ENCODE measurements around the gene TMEM52. TPM values are rescaled to one million over a fixed set of nuclear protein-coding genes. Genes with fewer than 3 reads are reported as not detected.
A peak's percentile ranks its signal among the peaks of the same experiment; 100 is the strongest.

The TMEM52 gene
- total RNA-seq, 1 experiment from 2014 or later: 9.6 TPM

GRCh38 chr1:1892763-1893120 lies 26.3 kb downstream of the TMEM52 start:
- no peak overlapping the region for H4K91ac ChIP-seq (ENCODE audit: insufficient read length, low read depth, low read length)
- no peak overlapping the region for H2AK5ac ChIP-seq (ENCODE audit: insufficient read length, low read length)
- Mint-ChIP-seq H3K27ac (no peak overlapping the region), H3K27me3 (ENCODE audit: low read depth) (peaks cover 8% of the 10 kb centered on the region), H3K4me1 (peaks cover 41 to 49% of the 10 kb centered on the region in 2 experiments), H3K9me3 (no peaks in the 10 kb centered on the region; a peak in 1 of 5 replicates), H3K36me3 (ENCODE audit: insufficient read depth in 1 of 3, low read depth in 3 of 3) (peaks cover 0 to 3% (median 3%) of the 10 kb centered on the region in 3 experiments; a peak in 4 of 7 replicates), H3K4me3 (peak overlapping the region in 1 of 2 experiments; percentile 85; a peak in 2 of 5 replicates)
- H4K5ac ChIP-seq (ENCODE audit: insufficient read length, low read depth, low read length): no peak overlapping the region
- TF ChIP-seq CTCF (conservative IDR thresholded peaks at IDR 0.05): no peak
- no peak overlapping the region for H2BK20ac ChIP-seq (ENCODE audit: low read depth, low read length, poor library complexity, severe bottlenecking)
- no peak overlapping the region for H2BK120ac ChIP-seq (ENCODE audit: low read depth, low read length, poor library complexity, severe bottlenecking)
- H2BK12ac ChIP-seq (ENCODE audit: insufficient read length, low read depth, low read length): no peak overlapping the region
- no peak overlapping the region for H3T11ph ChIP-seq (ENCODE audit: low read length)
- no peak overlapping the region for H3K27ac ChIP-seq (ENCODE audit: insufficient read length, low read depth, low read length)
- H3K23ac ChIP-seq (ENCODE audit: insufficient read length, low read depth, low read length): no peak overlapping the region
- H3K4me1 ChIP-seq (ENCODE audit: insufficient read depth, low read length): peaks cover 5% of the 10 kb centered on the region; the same call in 1 of the 2 replicates
- no peak overlapping the region for H3K14ac ChIP-seq (ENCODE audit: insufficient read depth, low read length)
- no peak overlapping the region for H3K4ac ChIP-seq (ENCODE audit: low read depth, low read length)
- no peaks in the 10 kb centered on the region for H3K79me1 ChIP-seq (ENCODE audit: insufficient read depth, low read depth, low read length, poor library complexity, severe bottlenecking)
- H2BK15ac ChIP-seq (ENCODE audit: low read depth, low read length): no peak overlapping the region
- H3K4me2 ChIP-seq (ENCODE audit: insufficient read depth, insufficient read length, low read length): no peak overlapping the region
- no peaks in the 10 kb centered on the region for H4K20me1 ChIP-seq (ENCODE audit: control insufficient read depth, insufficient read depth, insufficient read length)
- no peak overlapping the region for H3K9ac ChIP-seq (ENCODE audit: extremely low read depth, insufficient read length, low read length)
- H2BK5ac ChIP-seq (ENCODE audit: insufficient read length, low read length): no peak overlapping the region
- peaks cover 21% of the 10 kb centered on the region; the same call in 1 of the 2 replicates for H3K79me2 ChIP-seq (ENCODE audit: insufficient read depth, low read length)
- no CpG with 5 or more reads among the region's 7 CpGs for WGBS (ENCODE audit: extremely low coverage, insufficient read length, low lambda C conversion rate)
- no peak overlapping the region for H4K8ac ChIP-seq (replicated peaks; ENCODE audit: insufficient read length, low read depth, low read length)
- no peak for DNase-seq
- no peak overlapping the region for H3K56ac ChIP-seq (ENCODE audit: insufficient read length, low read depth, low read length)
- no peaks in the 10 kb centered on the region for H3K9me3 ChIP-seq (ENCODE audit: control insufficient read depth, low read depth, low read length)
- no peak overlapping the region for H2AFZ ChIP-seq (ENCODE audit: low read length)
- no peak overlapping the region for H3K18ac ChIP-seq (ENCODE audit: insufficient read length, low read depth, low read length)
- peaks cover 6% of the 10 kb centered on the region for H3K23me2 ChIP-seq (ENCODE audit: insufficient read length, low read depth, low read length, poor library complexity, severe bottlenecking)
- H3K27me3 ChIP-seq (ENCODE audit: insufficient read depth, low read length): no peaks in the 10 kb centered on the region; the same call in none of the 2 replicates

Measured in H9 (cell line).